Measurements from ENCODE around the gene ANAPC2.

The ANAPC2 gene

GRCh38 chr9:137167747-137168572, 20.4 kb downstream of the ANAPC2 start:
- Histone ChIP-seq H2BK15ac (replicated peaks; ENCODE audit: low read depth) (no peak overlapping the region), H2BK5ac (ENCODE audit: low read length) (no peak overlapping the region), H3K4me3 (ENCODE audit: low read length) (no peak overlapping the region), H2AK5ac (ENCODE audit: low read length) (no peak overlapping the region), H3K56ac (ENCODE audit: low read length) (no peak overlapping the region), H3K79me2 (ENCODE audit: control insufficient read depth, insufficient read depth, low read length) (no peaks in the 10 kb centered on the region), H3K36me3 (ENCODE audit: control insufficient read depth, insufficient read depth, low read length) (no peaks in the 10 kb centered on the region), H3K4me2 (ENCODE audit: low read length) (no peak overlapping the region), H2BK120ac (ENCODE audit: low read depth, low read length) (no peak overlapping the region), H3K9ac (ENCODE audit: low read length) (no peak overlapping the region), H4K8ac (ENCODE audit: low read depth, low read length) (no peak overlapping the region), H3K23ac (ENCODE audit: low read length) (no peak overlapping the region), H3K27ac (ENCODE audit: low read depth, low read length) (no peak overlapping the region), H4K5ac (ENCODE audit: low read length) (no peak overlapping the region), H3K18ac (ENCODE audit: low read length) (no peak overlapping the region), H3K27me3 (ENCODE audit: insufficient read depth, low read length, poor library complexity) (peaks cover 34% of the 10 kb centered on the region), H3K4ac (ENCODE audit: low read depth, low read length) (no peak overlapping the region), H3K4me1 (ENCODE audit: control insufficient read depth, low read depth, low read length) (no peaks in the 10 kb centered on the region), H3K79me1 (ENCODE audit: low read length) (no peaks in the 10 kb centered on the region)
- WGBS (ENCODE audit: extremely low coverage, insufficient coverage, low lambda C conversion rate) = no CpG with 5 or more reads among the region's 57 CpGs
- DNase-seq = no peak

- H3K18ac ChIP-seq (ENCODE audit: low read length) = no peak overlapping the region
- H3K56ac ChIP-seq (ENCODE audit: low read length) = no peak overlapping the region
- H3K4me2 ChIP-seq (ENCODE audit: low read length) = no peak overlapping the region
- H3K9ac ChIP-seq (ENCODE audit: low read length) = no peak overlapping the region
- H3K4ac ChIP-seq (ENCODE audit: low read depth, low read length) = no peak overlapping the region
- peaks cover 37% of the 10 kb centered on the region for H3K27me3 ChIP-seq (ENCODE audit: insufficient read depth, low read length, poor library complexity)
- H4K8ac ChIP-seq (ENCODE audit: low read depth, low read length) = no peak overlapping the region
- no peaks in the 10 kb centered on the region for H3K79me2 ChIP-seq (ENCODE audit: control insufficient read depth, insufficient read depth, low read length)
- no peak overlapping the region for H3K4me3 ChIP-seq (ENCODE audit: low read length)
- no peaks in the 10 kb centered on the region for H3K36me3 ChIP-seq (ENCODE audit: control insufficient read depth, insufficient read depth, low read length)
- no CpG with 5 or more reads among the region's 44 CpGs for WGBS (ENCODE audit: extremely low coverage, insufficient coverage, low lambda C conversion rate)
- no peak overlapping the region for H3K23ac ChIP-seq (ENCODE audit: low read length)
- no peaks in the 10 kb centered on the region for H3K4me1 ChIP-seq (ENCODE audit: control insufficient read depth, low read depth, low read length)
- no peak overlapping the region for H2BK5ac ChIP-seq (ENCODE audit: low read length)
- H2AK5ac ChIP-seq (ENCODE audit: low read length) = no peak overlapping the region
- no peaks in the 10 kb centered on the region for H3K79me1 ChIP-seq (ENCODE audit: low read length)
- H2BK120ac ChIP-seq (ENCODE audit: low read depth, low read length) = no peak overlapping the region
- H3K27ac ChIP-seq (ENCODE audit: low read depth, low read length) = no peak overlapping the region
- DNase-seq = no peak
- H2BK15ac ChIP-seq (replicated peaks; ENCODE audit: low read depth) = no peak overlapping the region
- no peak overlapping the region for H4K5ac ChIP-seq (ENCODE audit: low read length)
Measured at GRCh38 chr9:137167277-137167746, 21.0 kb downstream of the ANAPC2 start.

- Histone ChIP-seq H3K27me3 (ENCODE audit: insufficient read depth, low read length, poor library complexity) (peaks cover 40% of the 10 kb centered on the region), H2BK15ac (replicated peaks; ENCODE audit: low read depth) (no peak overlapping the region), H3K9ac (ENCODE audit: low read length) (no peak overlapping the region), H3K4me2 (ENCODE audit: low read length) (no peak overlapping the region), H3K18ac (ENCODE audit: low read length) (no peak overlapping the region), H4K8ac (ENCODE audit: low read depth, low read length) (no peak overlapping the region), H3K79me1 (ENCODE audit: low read length) (no peaks in the 10 kb centered on the region), H3K4me1 (ENCODE audit: control insufficient read depth, low read depth, low read length) (no peaks in the 10 kb centered on the region), H3K36me3 (ENCODE audit: control insufficient read depth, insufficient read depth, low read length) (no peaks in the 10 kb centered on the region), H3K4ac (ENCODE audit: low read depth, low read length) (no peak overlapping the region), H2BK5ac (ENCODE audit: low read length) (no peak overlapping the region), H3K27ac (ENCODE audit: low read depth, low read length) (no peak overlapping the region), H3K23ac (ENCODE audit: low read length) (no peak overlapping the region), H4K5ac (ENCODE audit: low read length) (no peak overlapping the region), H3K4me3 (ENCODE audit: low read length) (no peak overlapping the region), H2BK120ac (ENCODE audit: low read depth, low read length) (no peak overlapping the region), H2AK5ac (ENCODE audit: low read length) (no peak overlapping the region), H3K56ac (ENCODE audit: low read length) (no peak overlapping the region), H3K79me2 (ENCODE audit: control insufficient read depth, insufficient read depth, low read length) (no peaks in the 10 kb centered on the region)
- no CpG with 5 or more reads among the region's 22 CpGs for WGBS (ENCODE audit: extremely low coverage, insufficient coverage, low lambda C conversion rate)
- DNase-seq = no peak
Measured at GRCh38 chr9:137166380-137167229, 21.8 kb downstream of the ANAPC2 start.

- DNase-seq = no peak
- no peak overlapping the region for H3K27ac ChIP-seq (ENCODE audit: low read depth, low read length)
- no peak overlapping the region for H4K8ac ChIP-seq (ENCODE audit: low read depth, low read length)
- no peak overlapping the region for H3K4me2 ChIP-seq (ENCODE audit: low read length)
- H3K56ac ChIP-seq (ENCODE audit: low read length) = no peak overlapping the region
- H4K5ac ChIP-seq (ENCODE audit: low read length) = no peak overlapping the region
- H3K4me3 ChIP-seq (ENCODE audit: low read length) = no peak overlapping the region
- no peak overlapping the region for H3K23ac ChIP-seq (ENCODE audit: low read length)
- no peak overlapping the region for H3K18ac ChIP-seq (ENCODE audit: low read length)
- WGBS (ENCODE audit: extremely low coverage, insufficient coverage, low lambda C conversion rate) = no CpG with 5 or more reads among the region's 32 CpGs
- H3K79me1 ChIP-seq (ENCODE audit: low read length) = no peaks in the 10 kb centered on the region
- no peaks in the 10 kb centered on the region for H3K36me3 ChIP-seq (ENCODE audit: control insufficient read depth, insufficient read depth, low read length)
- H3K4ac ChIP-seq (ENCODE audit: low read depth, low read length) = no peak overlapping the region
- H2BK5ac ChIP-seq (ENCODE audit: low read length) = no peak overlapping the region
- peaks cover 39% of the 10 kb centered on the region for H3K27me3 ChIP-seq (ENCODE audit: insufficient read depth, low read length, poor library complexity)
- H2BK120ac ChIP-seq (ENCODE audit: low read depth, low read length) = no peak overlapping the region
- H3K9ac ChIP-seq (ENCODE audit: low read length) = no peak overlapping the region
- H2AK5ac ChIP-seq (ENCODE audit: low read length) = no peak overlapping the region
- no peak overlapping the region for H2BK15ac ChIP-seq (replicated peaks; ENCODE audit: low read depth)
- no peaks in the 10 kb centered on the region for H3K4me1 ChIP-seq (ENCODE audit: control insufficient read depth, low read depth, low read length)
- no peaks in the 10 kb centered on the region for H3K79me2 ChIP-seq (ENCODE audit: control insufficient read depth, insufficient read depth, low read length)
Measured at GRCh38 chr9:137165250-137165836, 23.0 kb downstream of the ANAPC2 start.

- DNase-seq = no peak
- no peak overlapping the region for H3K4ac ChIP-seq (ENCODE audit: low read depth, low read length)
- H3K27me3 ChIP-seq (ENCODE audit: insufficient read depth, low read length, poor library complexity) = peaks cover 34% of the 10 kb centered on the region
Measured at GRCh38 chr9:137164370-137165249, 23.8 kb downstream of the ANAPC2 start.

More at GRCh38 chr9:137164370-137165249, 23.8 kb downstream of the ANAPC2 start:
- no peak overlapping the region for H3K56ac ChIP-seq (ENCODE audit: low read length)
- no peak overlapping the region for H4K8ac ChIP-seq (ENCODE audit: low read depth, low read length)
- H3K79me1 ChIP-seq (ENCODE audit: low read length) = no peaks in the 10 kb centered on the region
- H3K36me3 ChIP-seq (ENCODE audit: control insufficient read depth, insufficient read depth, low read length) = no peaks in the 10 kb centered on the region
- no CpG with 5 or more reads among the region's 34 CpGs for WGBS (ENCODE audit: extremely low coverage, insufficient coverage, low lambda C conversion rate)
- no peak overlapping the region for H3K9ac ChIP-seq (ENCODE audit: low read length)
- H2AK5ac ChIP-seq (ENCODE audit: low read length) = no peak overlapping the region
- no peak overlapping the region for H4K5ac ChIP-seq (ENCODE audit: low read length)
- no peak overlapping the region for H2BK120ac ChIP-seq (ENCODE audit: low read depth, low read length)
- no peak overlapping the region for H3K18ac ChIP-seq (ENCODE audit: low read length)
- H3K4me2 ChIP-seq (ENCODE audit: low read length) = no peak overlapping the region
- no peak overlapping the region for H3K4me3 ChIP-seq (ENCODE audit: low read length)
- no peak overlapping the region for H3K23ac ChIP-seq (ENCODE audit: low read length)
- no peak overlapping the region for H2BK15ac ChIP-seq (replicated peaks; ENCODE audit: low read depth)
- H3K79me2 ChIP-seq (ENCODE audit: control insufficient read depth, insufficient read depth, low read length) = no peaks in the 10 kb centered on the region
- H3K27ac ChIP-seq (ENCODE audit: low read depth, low read length) = no peak overlapping the region
- H3K4me1 ChIP-seq (ENCODE audit: control insufficient read depth, low read depth, low read length) = no peaks in the 10 kb centered on the region
- H2BK5ac ChIP-seq (ENCODE audit: low read length) = no peak overlapping the region
